PFSK-1 (cell line): Measurements from ENCODE around the gene CCDC50.

ENCODE experiments used
- FOXP2 ChIP-seq: optimal IDR thresholded peaks from 2 replicates; pipeline ENCODE3; 2011; ENCODE audit warnings: borderline replicate concordance, control low read depth, inconsistent platforms; ENCODE audit not compliant: insufficient read depth; ENCODE audit errors: extremely low read length, extremely low read depth
- POLR2AphosphoS5 ChIP-seq: IDR thresholded peaks from 2 replicates; pipeline ENCODE4 v1.6.1; 2012; ENCODE audit warnings: low read depth, mild to moderate bottlenecking, control low read depth, low read length, moderate library complexity
- SIN3A ChIP-seq: IDR thresholded peaks from 2 replicates; pipeline ENCODE4 v1.6.1; 2012; ENCODE audit warnings: mild to moderate bottlenecking, low read length, moderate library complexity, borderline replicate concordance; ENCODE audit not compliant: insufficient read depth
- TAF1 ChIP-seq: IDR thresholded peaks from 2 replicates; pipeline ENCODE4 v1.6.1; 2012; ENCODE audit warnings: low read length, control low read depth, borderline replicate concordance; ENCODE audit not compliant: insufficient read depth
- TF ChIP-seq, protein P1 (sequence below), 2 experiments: IDR thresholded peaks; 2 replicates each; pipeline versions ENCODE4 v1.6.1 to v1.8.0; 2011 to 2012; ENCODE audit warnings: low read depth in 2 of 2, low read length in 2 of 2, control low read depth in 1 of 2, inconsistent platforms in 1 of 2, mild to moderate bottlenecking in 1 of 2, moderate library complexity in 1 of 2; ENCODE audit not compliant: insufficient read depth in 1 of 2

The CCDC50 gene

DNA sequence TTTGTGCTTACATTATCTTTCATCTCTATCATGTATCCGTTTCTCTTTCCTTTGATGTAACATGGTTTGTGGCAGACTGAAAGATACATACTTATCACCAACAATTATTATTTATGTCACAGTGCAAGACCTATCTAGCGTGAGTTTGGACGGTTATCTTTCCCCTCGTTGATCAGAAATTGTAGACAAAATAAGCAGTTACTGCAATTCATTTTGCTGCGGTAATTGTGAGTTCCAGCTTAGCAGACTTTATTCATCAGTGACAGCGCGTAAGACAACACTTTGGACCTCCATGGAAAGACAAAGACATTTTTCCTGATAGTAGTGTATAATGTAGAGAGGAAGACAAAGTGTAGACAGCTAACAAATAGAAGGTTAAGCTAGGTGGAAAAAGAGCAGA is 52.1 kb downstream of the CCDC50 start:
- TF ChIP-seq SIN3A (no peak), TAF1 (no peak), FOXP2 (no peak), POLR2AphosphoS5 (no peak)
- TF ChIP-seq, protein P1, sequence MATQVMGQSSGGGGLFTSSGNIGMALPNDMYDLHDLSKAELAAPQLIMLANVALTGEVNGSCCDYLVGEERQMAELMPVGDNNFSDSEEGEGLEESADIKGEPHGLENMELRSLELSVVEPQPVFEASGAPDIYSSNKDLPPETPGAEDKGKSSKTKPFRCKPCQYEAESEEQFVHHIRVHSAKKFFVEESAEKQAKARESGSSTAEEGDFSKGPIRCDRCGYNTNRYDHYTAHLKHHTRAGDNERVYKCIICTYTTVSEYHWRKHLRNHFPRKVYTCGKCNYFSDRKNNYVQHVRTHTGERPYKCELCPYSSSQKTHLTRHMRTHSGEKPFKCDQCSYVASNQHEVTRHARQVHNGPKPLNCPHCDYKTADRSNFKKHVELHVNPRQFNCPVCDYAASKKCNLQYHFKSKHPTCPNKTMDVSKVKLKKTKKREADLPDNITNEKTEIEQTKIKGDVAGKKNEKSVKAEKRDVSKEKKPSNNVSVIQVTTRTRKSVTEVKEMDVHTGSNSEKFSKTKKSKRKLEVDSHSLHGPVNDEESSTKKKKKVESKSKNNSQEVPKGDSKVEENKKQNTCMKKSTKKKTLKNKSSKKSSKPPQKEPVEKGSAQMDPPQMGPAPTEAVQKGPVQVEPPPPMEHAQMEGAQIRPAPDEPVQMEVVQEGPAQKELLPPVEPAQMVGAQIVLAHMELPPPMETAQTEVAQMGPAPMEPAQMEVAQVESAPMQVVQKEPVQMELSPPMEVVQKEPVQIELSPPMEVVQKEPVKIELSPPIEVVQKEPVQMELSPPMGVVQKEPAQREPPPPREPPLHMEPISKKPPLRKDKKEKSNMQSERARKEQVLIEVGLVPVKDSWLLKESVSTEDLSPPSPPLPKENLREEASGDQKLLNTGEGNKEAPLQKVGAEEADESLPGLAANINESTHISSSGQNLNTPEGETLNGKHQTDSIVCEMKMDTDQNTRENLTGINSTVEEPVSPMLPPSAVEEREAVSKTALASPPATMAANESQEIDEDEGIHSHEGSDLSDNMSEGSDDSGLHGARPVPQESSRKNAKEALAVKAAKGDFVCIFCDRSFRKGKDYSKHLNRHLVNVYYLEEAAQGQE (IDR thresholded peaks at IDR 0.05; ENCODE audit: insufficient read depth in 1 of 2, low read depth in 2 of 2, low read length in 2 of 2): no peak

DNA sequence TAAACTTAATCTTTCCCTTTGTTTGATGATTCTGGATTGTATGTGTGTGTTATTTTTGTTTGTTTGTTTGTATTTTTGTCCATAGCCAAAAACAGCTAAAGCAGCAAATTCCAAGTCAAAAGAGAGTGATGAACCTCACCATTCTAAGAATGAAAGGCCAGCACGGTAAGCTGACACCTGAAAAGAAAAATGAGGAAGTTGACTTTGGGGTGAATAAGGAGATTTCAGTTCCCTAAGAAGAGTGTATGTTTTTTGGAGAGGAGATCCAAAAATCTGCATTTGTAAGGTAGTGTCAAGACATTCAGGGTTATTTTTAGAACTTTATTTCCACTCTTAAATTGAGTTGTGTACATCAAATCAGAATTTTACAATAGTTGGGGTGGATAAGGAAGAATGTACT is 53.5 kb downstream of the CCDC50 start:
- TF ChIP-seq, protein P1 (IDR thresholded peaks at IDR 0.05; ENCODE audit: insufficient read depth in 1 of 2, low read depth in 2 of 2, low read length in 2 of 2): no peak
- TF ChIP-seq SIN3A (no peak), POLR2AphosphoS5 (no peak), TAF1 (no peak), FOXP2 (no peak)

DNA sequence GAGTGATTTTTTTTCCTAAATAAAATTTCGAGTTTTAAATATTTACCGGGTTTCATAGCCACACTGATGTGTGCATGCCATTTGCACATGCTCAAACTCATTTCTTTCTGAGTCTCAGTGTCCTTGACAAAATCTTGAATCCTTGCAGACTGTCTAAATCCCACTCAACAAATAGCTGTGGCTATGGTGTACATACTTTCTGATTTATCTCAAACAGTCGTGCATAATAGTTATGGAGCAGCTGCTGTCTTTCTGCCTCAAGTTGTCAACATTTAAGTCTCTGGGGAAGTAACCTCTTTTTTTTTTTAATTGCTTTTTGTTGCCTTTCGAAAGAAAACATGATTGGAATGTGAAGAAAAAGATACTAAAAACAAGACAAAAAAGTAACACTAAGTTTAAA is 53.9 kb downstream of the CCDC50 start:
- TF ChIP-seq SIN3A (no peak), TAF1 (no peak), POLR2AphosphoS5 (0 out of 2 replicates have a peak, but pooled peaks have one; percentile 7)
- TF ChIP-seq, protein P1 (IDR thresholded peaks at IDR 0.05; ENCODE audit: insufficient read depth in 1 of 2, low read depth in 2 of 2, low read length in 2 of 2): no peak

DNA sequence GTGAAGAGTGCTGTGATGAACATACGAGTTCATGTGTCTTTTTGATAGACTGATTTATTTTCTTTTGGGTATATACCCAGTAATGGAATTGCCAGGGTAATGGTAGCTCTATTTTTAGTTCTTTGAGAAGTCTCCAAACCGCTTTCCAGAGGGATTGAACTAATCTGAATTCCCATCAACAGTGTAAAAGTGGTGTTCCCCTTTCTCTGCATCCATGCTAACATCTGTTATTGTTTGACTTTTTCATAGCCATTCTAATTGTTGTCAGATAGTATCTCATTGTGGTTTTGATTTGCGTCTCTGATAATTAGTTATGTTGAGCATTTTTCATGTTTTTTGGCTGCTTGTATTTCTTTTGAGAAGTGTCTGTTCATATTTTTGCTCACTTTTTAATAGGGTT is 55.9 kb downstream of the CCDC50 start:
- TF ChIP-seq SIN3A (no peak), FOXP2 (no peak)
- TF ChIP-seq, protein P1 (IDR thresholded peaks at IDR 0.05; ENCODE audit: insufficient read depth in 1 of 2, low read depth in 2 of 2, low read length in 2 of 2): no peak

DNA sequence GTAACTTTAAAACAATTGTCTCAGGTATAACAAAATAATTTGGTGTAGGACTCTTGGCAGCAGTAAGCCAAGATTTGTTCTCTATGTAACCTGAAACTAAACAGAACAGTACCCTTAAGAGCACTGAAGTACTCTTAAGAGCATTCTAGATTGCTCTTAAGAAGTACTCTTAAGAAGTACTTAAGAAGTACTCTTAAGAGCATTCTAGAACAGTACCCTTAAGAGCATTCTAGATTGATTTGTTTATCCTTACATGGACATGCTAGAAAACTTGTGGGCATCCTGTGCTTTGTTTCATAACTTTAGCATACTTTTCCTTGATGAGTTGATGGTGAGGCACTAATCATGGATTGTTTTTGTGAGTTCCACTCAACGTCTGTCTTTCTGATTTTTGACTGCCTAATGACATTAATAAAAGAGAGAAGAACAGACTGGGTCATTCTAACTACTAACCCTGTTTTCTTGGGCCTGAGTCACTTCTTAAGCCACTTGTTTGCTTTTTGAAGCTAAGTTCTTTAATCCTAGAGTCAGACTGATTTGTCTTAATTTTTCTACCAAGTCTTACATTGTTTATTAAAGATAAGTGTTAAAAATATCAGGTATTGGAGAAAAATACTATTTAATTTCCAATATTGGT is 58.4 kb downstream of the CCDC50 start:
- no peak for TF ChIP-seq POLR2AphosphoS5
- TF ChIP-seq, protein P1 (IDR thresholded peaks at IDR 0.05; ENCODE audit: insufficient read depth in 1 of 2, low read depth in 2 of 2, low read length in 2 of 2): no peak
- no peak for TF ChIP-seq SIN3A
- TF ChIP-seq TAF1: no peak
- no peak for TF ChIP-seq FOXP2
